Measurements from ENCODE around the gene PLEKHG4B.
"Not testable (repeated sequence)": the region's sequence is repeated elsewhere in the genome, so short reads cannot be mapped to it uniquely, and the experiment has no call there.

The PLEKHG4B gene

DNA sequence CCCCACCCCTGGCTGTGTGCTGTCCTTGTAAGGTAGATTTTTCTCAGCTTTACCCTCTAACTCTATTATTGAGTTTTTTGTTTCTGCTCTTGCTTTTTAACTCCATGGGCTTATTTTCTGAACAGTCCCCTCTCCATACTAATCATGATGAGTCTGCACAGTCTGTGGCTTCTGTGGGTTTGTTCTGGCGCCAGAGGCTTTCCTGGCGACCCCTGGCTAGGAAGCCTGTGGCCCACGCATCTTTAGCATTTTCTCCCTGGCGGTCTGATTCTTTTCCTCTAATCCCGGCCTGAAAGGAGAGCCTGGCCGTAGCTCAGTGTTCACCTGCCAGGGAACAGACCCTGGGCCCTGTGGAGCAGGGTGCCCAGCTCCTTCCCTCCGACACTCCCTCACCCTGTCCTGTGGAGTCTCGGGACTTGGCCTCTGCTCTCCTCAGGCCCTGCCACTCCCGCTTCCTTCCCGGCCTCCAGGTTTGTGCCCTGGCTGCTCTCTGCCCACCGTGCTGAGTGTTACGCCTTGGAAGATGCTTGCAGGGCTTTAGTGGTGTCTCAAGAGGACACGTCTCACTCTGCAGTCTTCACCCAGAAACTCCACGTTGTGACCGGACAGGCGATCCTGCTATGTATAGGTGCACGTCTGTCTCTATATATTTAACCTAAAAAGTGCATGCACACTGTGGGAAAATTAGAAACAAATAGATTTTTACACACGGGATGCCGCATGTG is 67.6 kb downstream of the PLEKHG4B start:
- no peak for DNase-seq

DNA sequence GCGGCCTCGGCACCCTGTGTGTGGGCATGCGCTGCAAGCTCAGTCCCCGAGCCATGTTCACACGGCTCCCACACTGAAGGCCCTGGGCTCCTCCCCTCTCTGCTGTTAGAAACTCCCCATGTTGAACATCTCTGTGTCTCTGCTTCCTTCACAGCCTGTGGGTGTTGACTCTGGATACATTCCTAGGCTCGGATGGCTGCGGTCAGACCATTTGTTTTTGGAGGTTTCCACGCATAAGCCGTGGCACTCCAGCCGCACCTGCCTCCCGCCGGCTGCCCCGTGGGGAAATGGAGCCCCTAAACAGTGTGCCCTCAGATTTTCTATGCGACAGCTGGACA is 68.2 kb downstream of the PLEKHG4B start:
- DNase-seq = no peak

DNA sequence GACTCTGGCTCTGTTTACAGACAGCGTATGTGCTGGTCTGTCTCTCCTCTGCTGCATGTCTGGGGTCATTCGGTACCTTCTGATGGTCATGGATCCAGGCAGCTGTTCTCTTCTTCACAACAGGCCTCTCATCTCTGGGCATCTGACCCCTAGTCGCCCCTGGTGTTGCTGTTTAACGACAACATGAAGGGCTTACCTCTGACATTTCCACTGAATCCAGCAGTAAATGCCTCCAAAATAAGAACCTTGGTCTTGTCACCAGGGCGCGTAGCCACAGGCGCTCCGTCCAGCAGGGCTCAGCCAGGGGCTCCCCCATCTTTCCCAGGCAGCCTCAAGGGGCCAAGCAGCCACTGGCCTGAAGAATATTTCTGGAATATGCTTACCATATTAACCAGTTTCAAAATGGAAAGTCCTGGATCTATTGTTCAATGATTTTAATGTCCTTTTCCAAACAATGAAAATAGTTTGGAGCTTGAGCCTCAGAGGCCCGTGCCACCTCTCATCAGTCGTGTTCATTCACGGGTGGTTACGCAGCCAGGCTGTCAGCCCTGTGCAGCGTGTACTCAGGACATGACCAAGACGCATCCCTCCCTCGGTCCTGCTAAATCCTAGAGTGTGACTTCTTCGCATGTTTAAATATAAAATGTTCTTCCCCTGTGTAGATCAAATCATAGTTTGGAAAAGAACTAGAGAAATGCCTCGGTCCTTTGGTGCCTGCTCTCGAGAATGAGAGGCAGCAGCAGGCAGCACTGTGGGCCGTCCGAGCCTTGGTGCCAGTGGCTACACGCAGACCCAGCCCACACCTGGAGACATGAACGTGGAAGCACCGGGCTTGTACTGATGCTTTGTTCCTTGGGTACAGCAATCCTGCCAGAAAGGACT is 69.2 kb downstream of the PLEKHG4B start:
- DNase-seq = no peak

DNA sequence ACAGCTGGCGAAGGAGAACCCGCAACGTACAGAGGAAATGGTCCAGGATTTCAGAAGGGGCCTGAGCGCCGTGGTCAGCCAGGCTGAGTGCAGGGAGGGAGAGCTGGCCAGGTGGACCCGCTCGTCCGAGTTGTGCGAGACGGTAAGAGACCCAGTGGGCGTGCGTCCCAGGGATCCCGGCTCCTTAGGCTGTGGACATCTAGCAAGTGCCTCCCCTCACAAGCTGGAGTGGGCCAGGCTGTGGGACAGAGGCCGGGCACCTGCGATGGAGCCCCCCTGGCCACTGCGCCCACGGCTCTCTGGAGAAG is 69.8 kb downstream of the PLEKHG4B start:
- DNase-seq = no peak

DNA sequence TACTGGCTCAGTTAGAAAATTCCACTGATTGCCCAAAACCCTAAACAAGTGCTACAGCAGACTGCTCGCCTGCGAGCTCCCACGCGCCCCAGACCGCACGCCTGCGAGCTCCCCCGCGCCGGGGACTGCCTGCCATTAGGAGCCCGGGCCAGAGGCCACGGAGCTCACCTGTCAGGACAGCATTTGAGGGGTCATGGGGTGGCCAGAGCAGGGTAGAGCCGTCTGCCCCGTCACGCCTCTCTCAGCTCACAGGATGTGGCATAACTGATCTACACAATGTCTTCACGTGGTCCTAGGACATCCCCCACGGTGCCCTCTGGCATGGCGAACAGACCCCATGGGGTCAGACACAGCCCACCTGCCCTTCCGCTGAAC is 70.2 kb downstream of the PLEKHG4B start:
- DNase-seq = no peak

DNA sequence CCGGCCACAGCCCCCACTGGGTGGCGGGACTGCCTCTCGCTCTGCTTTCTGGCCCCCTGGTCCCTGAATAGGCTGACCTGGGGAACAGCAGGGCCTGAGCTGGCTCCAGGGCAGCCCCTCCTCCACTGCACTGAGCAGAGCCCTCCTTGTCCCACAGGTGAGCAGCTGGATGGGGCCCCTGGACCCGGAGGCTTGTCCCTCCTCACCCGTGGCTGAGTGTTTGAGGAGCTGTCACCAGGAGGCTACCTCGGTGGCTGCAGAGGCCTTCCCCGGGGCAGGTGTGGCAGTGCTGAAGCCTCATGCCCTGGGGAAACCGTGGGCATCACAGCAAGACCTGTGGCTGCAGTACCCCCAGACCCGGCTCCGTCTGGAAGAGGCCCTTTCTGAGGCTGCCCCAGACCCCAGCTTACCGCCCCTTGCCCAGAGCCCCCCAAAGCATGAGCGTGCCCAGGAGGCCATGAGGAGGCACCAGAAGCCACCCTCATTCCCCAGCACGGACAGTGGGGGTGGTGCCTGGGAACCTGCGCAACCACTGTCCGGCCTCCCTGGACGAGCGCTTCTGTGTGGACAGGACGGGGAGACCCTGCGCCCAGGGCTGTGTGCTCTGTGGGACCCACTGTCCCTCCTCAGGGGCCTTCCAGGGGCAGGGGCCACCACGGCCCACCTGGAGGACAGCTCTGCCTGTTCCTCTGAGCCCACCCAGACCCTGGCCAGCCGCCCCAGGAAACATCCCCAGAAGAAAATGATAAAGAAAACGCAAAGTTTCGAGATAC is 70.8 kb downstream of the PLEKHG4B start:
- no peak for DNase-seq

DNA sequence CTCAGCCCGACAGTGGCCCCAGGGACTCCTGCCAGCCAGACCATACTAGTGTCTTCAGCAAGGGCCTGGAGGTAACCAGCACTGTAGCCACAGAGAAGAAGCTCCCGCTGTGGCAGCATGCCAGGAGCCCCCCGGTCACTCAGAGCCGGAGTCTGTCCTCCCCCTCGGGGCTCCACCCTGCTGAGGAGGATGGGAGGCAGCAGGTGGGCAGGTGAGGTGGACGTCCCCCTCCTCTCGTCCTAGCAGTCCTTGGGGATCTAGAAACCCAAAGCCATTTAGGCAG is 71.3 kb downstream of the PLEKHG4B start:
- no peak for DNase-seq

DNA sequence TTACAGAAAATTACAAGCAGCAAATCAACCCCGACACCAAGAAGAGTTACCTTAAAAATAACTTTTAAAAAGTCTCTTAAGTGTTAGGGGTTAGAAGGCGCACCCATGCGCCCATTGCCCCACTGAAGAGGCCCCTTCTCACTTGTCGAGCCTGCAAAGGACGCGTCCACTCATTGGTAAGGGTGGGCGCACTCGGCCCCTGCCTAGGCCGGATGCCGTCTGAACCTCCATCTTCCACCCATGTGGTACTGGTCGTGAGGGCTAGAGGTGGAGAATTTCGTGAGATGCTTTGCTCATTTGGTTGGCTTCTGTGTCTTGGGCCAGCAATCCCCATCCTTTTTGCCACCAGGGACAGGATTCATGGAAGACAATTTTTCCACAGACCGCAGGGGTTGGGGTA is 71.9 kb downstream of the PLEKHG4B start:
- no peak for DNase-seq

DNA sequence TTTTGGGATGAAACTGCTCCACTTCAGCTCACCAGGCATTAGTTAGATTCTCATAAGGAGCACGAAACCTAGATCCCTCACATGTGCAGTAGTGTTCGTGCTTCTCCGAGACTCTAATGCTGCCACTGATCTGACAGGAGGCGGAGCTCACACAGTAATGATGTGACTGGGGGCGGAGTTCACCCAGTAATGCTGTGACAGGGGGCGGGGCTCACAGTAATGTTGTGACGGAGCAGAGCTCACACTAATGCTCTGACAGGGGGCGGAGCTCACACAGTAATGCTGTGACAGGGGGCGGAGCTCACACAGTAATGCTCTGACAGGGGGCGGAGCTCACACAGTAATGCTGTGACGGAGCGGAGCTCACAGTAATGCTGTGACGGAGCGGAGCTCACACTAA is 72.3 kb downstream of the PLEKHG4B start:
- DNase-seq = no peak

DNA sequence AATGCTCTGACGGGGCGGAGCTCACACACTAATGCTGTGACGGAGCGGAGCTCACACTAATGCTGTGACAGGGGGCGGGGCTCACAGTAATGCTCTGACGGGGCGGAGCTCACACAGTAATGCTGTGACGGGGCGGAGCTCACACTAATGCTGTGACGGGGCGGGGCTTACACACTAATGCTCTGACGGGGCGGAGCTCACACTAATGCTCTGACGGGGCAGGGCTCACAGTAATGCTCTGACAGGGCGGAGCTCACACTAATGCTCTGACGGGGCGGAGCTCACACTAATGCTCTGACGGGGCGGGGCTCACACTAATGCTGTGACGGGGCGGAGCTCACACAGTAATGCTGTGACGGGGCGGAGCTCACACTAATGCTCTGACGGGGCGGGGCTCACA is 72.8 kb downstream of the PLEKHG4B start:
- not testable (repeated sequence) for DNase-seq

DNA sequence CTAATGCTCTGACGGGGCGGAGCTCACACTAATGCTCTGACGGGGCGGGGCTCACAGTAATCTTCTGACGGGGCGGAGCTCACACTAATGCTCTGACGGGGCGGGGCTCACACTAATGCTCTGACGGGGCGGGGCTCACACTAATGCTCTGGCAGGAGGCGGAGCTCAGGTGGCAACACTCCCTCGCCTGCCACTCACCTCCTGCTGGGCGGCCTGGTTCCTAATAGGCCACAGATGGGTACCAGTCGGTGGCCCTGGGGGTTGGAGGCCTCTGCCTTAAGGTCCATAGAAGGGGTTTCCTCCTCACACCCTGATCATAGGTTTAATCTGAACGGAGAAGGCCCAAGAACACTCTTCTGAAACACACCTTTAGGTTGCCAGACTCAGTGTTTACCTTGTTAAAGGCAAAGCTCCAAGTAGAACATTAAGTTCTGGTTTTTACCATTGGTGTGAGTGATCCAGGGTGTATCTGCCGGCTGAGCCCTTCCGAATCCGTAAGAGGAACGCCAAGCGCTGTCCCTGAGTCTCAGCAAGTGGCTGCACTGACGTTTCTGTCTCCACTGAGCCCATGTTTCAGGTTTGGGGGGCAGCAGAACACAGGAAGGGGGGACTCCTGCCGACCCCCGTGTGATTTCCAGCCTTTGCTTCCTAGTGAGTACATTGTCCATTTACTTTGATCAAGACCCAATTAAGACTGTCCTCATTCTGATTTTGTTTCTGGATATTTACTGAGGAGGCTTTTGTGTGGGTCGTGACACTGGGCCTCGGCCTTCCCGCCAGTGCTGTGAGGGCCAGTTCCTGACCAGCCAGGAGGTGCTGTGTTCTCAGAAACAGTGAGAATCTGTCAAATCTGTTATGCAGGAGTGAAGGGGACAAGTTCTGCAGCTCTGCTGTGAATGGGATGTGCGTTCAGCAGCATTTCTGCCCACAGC is 74.7 kb downstream of the PLEKHG4B start:
- DNase-seq = no peak

DNA sequence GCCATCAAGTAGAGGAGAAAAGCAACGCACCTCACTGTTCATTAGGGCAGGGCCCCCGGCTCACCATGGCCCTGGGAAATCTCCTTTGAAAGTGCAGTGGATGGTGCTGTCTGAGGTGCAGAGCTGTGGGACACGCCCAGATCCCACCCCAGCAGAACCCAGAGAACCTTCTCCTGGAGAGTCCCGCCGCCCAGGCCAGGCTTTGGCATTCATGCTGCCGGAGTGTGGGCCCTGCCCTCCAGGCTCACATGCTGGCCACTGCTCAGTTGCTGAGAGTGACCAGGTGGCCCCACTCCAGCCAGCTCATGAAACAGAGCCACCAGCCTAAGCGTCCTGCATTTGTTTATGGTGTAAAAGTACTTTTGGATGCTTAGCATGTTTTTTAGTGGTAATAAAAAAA is 75.5 kb downstream of the PLEKHG4B start:
- DNase-seq = no peak

DNA sequence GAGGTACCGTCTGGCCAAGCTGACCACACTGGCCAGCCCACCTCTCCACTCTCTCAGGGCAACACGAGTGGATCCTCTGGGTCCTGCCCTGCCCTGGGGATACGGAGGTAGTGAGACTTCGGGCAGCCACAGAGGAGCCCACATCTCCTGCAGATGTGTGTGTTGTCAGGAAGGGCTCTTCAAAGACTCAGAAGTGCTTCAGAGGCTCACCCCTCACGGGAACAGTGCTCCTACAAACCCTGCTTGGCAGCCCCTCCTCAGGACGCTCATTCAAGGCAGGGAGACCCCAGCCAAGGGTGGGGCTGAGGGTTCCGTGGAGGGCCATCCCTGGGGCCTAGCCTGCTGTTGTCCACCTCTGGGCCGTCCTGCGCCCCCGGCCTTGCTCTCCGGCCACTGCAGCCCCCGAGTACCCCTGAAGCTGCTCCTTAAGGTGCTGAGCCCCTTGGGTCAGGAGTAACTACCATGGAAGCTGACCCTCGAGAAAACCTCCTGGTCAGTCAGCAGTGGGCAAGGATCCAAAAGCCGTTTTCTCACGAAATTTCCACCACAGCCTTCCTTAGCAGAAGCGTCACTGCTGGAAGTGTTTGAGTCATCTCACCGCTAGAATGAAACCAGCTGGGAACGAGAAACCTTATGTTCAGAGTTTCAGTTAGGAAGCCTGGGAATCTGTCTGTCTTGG is 76.2 kb downstream of the PLEKHG4B start:
- no peak for DNase-seq

DNA sequence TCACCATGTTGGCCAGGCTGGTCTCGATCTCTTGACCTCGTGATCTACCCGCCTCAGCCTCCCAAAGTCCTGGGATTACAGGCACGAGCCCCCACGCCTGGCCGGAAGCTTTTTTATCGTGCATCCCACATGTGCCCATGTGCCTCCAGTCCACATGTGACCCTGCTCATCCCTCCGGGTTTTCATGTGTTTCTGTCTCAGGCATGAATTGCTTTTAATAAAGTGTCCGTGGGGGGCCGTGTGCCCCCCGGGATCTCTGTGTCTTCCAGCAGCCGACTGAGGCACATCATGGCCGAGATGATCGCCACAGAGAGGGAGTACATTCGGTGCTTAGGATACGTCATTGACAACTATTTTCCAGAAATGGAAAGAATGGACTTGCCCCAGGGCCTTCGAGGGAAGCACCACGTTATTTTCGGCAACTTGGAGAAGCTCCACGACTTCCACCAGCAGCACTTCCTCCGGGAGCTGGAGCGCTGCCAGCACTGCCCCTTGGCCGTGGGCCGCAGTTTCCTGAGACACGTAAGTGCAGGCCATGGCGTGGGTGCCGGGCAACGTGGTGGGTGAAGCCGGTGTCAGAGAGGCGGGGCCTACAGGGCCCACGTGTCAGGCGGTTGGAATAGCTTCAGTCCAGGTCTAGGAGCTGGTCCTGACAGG is 77.2 kb downstream of the PLEKHG4B start:
- no peak for DNase-seq

DNA sequence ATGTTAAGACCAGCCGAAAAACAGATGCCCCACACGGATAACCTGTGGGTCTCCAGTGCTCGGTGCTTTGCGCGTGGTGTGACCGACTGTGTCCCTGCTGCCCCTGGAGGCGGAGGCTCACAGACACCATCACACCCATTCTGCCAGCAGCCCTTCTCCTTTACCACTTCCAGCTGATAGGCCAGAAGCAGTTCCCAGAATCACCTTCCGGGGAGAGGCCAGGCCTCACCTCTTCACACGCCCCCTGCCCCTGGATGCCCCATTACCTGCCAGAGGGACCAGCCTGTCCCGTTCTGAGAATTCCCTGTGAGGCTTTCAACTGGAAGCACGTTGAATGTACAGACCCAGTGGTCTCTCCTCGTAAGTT is 77.7 kb downstream of the PLEKHG4B start:
- no peak for DNase-seq

DNA sequence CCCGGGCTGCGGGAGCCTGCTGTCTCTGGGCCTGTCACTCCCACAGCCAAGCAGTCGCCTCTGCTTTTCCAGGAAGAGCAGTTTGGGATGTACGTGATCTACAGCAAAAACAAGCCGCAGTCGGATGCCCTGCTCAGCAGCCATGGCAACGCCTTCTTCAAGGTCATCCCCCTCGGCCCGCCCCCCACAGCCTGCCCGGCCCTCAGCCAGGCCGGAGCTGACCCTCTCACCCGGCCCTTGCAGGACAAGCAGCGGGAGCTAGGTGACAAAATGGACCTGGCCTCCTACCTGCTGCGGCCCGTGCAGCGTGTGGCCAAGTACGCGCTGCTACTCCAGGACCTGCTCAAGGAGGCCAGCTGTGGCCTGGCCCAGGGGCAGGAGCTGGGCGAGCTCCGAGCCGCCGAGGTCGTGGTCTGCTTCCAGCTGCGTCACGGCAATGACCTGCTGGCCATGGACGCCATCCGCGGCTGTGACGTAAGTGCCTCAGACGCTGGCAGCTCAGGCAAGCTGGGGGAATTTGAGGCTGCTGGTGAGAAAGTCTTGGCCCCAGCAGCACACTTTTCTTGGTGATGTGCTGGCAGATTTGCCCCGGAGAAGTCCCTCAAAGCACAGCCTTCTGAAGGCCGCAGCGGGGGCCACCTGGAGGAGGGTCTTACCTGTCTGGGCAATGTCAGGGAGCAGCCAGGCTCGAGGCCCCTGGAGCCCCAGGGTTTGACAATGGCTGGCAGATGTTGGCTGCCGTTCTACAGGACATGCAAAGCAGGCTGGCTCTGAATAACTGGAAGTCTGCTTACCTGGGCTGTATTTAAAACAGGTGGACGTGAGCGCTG is 79.2 kb downstream of the PLEKHG4B start:
- DNase-seq = no peak

DNA sequence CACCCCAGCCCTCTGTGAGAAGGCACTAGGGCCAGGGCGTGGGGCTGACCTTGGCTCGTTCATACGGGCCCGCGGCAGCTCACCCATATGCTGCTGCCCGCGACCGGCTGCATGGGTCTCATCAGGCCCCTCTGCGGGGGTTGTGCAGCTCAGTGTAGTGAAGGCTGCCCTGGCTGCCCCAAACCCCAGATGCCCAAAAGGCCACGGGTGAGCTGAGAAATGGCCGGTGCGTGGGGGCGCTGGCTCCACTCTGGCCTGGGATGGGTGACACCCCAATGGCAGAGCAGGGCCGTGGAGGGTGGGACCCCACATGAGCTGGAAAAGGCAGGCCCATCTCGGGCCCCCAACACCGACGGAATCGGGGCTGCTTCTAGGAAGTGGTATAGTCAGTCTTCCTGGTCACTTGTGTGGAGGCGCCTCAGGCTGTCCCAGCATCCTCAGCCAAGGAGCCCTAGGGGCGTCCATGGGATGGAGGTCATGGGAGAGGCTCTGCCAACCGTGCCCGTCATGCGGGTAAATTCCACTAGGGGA is 79.9 kb downstream of the PLEKHG4B start:
- no peak for DNase-seq

DNA sequence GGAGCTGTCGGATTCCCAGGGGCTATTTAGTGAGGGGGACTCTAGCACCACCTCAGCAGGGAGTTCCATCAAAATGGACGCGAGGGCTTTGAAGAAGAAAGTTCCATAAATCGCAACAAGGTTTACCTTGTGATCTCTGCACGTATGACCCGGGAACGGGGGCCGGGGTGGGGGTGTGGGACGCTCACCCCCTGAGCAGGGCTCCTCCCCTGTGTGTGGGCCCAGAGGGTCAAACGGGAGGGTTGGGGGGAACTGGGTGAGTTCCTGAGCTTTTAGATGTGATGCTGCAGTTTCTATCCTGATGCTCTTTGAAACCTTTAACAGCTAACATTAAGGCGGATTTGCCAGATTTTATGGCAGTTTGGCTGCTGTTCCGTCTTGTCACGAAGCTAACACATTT is 80.5 kb downstream of the PLEKHG4B start:
- DNase-seq = no peak

DNA sequence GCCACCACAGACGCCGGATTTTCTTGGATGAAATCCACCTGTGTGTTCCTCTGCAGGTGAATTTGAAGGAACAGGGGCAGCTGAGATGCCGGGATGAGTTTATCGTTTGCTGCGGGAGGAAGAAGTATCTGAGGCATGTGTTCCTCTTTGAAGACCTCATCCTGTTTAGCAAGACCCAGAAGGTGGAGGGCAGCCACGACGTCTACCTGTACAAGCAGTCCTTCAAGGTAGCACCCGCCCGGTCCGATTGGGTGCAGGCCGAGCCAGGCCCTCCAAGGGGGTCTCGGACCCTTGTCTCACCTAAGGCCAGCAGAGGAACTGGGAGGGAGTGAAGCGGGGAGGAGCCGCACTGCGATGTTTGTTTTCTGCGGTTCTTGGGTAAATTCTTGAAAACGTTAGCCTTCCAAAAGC is 80.9 kb downstream of the PLEKHG4B start:
- no peak for DNase-seq

DNA sequence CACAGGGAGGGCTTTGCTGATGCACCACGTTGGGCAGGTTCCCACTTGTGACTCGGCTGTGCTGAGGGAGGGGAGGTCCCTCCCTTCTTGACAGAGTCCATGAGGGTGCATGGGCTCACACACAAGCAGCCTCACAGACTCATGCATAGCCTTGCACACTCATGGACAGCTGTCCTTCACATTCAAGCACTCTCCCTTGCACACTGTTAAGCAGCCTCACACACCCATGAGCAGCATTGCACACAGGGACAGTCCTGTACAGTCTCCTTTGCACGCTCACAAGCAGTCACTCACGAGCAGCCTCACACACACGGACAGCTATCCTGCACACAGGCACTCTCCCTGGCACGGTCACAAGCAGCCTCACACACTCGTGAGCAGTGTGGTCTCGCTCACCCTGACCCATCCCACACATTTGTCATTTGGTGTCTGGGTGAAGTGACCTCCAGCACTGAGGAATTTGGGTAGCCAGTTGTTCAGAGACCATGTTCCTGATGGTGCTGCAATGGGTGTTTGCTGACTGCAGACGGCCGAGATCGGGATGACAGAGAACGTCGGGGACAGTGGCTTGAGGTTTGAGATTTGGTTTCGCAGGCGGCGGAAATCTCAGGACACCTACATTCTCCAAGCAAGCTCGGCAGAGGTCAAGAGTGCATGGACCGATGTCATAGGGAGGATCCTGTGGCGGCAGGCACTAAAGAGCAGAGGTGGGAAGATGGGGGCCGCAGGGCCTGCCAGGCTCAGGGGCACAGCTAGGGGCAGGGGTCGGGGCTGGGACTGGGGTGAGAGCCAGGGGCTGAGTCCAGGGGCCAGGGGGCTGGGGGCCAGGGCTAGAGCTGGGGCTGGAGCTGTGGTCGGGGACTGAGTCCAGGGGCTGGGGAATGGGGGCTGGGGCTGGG is 81.7 kb downstream of the PLEKHG4B start:
- DNase-seq = no peak
